Right lobe of liver (tissue), 4 donors: Measurements from ENCODE around the gene BRSK2.

Experiments used
- POLR2A ChIP-seq: fragments of 450-650 bp; IDR thresholded peaks from one replicate; pipeline ENCODE4 v1.6.1; 2017; ENCODE audit warnings: antibody characterized with exemption, mild to moderate bottlenecking
- TF ChIP-seq, protein P1 (sequence below), 4 donors: fragments of 200-600 bp in 3 of 4; fragments of 450-650 bp in 1 of 4; IDR thresholded peaks; one replicate each; pipeline versions ENCODE4 v1.5.1 to v1.8.0; 2016 to 2022; ENCODE audit warnings: antibody characterized with exemption in 4 of 4, mild to moderate bottlenecking in 2 of 4
- donor health status: DM: no; HTN: no; CAD: no.
- donor health status: DM: no; HTN: no; CAD: no.
- donor health status: DM: no; HTN: yes; CAD: no.

DNA sequence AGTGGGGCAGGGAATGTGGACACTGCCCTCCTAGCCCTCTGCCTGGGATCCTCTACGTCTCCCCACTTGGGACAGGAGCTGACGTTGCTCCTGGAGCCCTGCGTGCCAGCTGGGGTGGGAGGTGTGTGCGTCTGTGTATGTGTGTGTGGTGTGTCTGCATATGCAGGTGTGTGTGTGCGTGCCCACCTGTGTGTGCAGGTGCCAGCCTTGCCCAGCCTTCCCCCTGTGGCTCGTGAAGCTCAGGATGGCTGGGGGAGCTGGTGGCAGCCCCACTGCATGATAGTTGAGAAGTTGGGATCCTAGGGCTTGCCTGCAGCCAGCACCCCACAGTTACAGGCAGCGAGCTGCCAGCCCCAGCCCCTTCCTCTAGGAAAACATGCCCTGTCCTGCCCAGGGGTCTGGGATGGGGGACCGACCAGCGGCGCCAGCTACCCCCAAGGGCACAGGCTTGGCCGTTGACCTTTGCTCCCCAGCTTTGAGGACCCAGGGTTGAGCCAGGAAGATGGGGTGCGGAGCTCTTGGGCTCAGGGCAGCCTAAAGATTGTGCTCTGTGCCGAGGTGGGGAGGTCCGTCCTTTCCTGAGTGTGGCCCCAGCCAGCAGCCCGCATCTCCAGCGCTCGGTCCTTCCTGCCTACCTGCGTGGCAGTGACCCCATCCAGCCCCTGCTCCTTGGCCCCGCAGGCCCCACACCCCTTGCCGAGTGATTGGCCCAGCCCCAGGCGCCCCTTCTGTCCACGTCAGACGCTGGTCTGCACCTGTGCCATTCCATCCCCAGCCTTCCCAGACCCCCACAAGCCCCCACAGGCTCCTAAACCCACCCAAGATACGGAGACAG lies 15.7 kb downstream of the BRSK2 start:
- TF ChIP-seq, protein P1, sequence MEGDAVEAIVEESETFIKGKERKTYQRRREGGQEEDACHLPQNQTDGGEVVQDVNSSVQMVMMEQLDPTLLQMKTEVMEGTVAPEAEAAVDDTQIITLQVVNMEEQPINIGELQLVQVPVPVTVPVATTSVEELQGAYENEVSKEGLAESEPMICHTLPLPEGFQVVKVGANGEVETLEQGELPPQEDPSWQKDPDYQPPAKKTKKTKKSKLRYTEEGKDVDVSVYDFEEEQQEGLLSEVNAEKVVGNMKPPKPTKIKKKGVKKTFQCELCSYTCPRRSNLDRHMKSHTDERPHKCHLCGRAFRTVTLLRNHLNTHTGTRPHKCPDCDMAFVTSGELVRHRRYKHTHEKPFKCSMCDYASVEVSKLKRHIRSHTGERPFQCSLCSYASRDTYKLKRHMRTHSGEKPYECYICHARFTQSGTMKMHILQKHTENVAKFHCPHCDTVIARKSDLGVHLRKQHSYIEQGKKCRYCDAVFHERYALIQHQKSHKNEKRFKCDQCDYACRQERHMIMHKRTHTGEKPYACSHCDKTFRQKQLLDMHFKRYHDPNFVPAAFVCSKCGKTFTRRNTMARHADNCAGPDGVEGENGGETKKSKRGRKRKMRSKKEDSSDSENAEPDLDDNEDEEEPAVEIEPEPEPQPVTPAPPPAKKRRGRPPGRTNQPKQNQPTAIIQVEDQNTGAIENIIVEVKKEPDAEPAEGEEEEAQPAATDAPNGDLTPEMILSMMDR (IDR thresholded peaks at IDR 0.05), result no peak
- no peak for TF ChIP-seq POLR2A
